HFF-Myc (cell line): ENCODE results near the gene FLT3.

Experiments
- DNase-seq: peaks from one replicate; pipeline ENCODE4 v3.0.0-alpha.2; 2011; ENCODE audit warnings: low read depth; ENCODE audit errors: extremely low read depth
- H3K4me3 ChIP-seq: replicated peaks from 2 replicates; pipeline ENCODE4 v1.5.1; 2011; ENCODE audit warnings: low read depth, mild to moderate bottlenecking, control low read depth, low read length
- CTCF ChIP-seq: IDR thresholded peaks from 2 replicates; pipeline ENCODE4 v1.5.1; 2012; ENCODE audit warnings: mild to moderate bottlenecking, low read depth, low read length, control low read depth; ENCODE audit errors: missing control alignments

The FLT3 gene

GRCh38 chr13:27961227-27962085 is 138.9 kb downstream of the FLT3 start:
- TF ChIP-seq CTCF, result no peak
- no peak overlapping the region for H3K4me3 ChIP-seq
- DNase-seq, result no peak

GRCh38 chr13:27960362-27961226 is 139.8 kb downstream of the FLT3 start:
- TF ChIP-seq CTCF, result peak; percentile 39
- no peak for DNase-seq
- H3K4me3 ChIP-seq, result no peak overlapping the region

- TF ChIP-seq CTCF, result no peak
- no peak for DNase-seq
- no peak overlapping the region for H3K4me3 ChIP-seq
Observed at GRCh38 chr13:27959976-27960361, 140.4 kb downstream of the FLT3 start.

GRCh38 chr13:27956576-27957300 is 143.6 kb downstream of the FLT3 start:
- TF ChIP-seq CTCF, result no peak
- DNase-seq, result no peak
- no peak overlapping the region for H3K4me3 ChIP-seq

- TF ChIP-seq CTCF, result no peak
- H3K4me3 ChIP-seq, result no peak overlapping the region
- DNase-seq, result no peak
Observed at GRCh38 chr13:27955014-27955591, 145.3 kb downstream of the FLT3 start.

GRCh38 chr13:27954406-27954851 is 145.9 kb downstream of the FLT3 start:
- peak overlapping the region; percentile 21; the same call in 1 of the 2 replicates for H3K4me3 ChIP-seq
- TF ChIP-seq CTCF, result no peak
- DNase-seq, result no peak
